ENCODE data around the gene ACTMAP. TPM values are rescaled to one million over a fixed set of nuclear protein-coding genes. Genes with fewer than 3 reads are reported as not detected.

ACTMAP gene
- polyA plus RNA-seq, 1 of the 3 experiments (the other 2 are of a cell fraction): 6.4 TPM

DNA sequence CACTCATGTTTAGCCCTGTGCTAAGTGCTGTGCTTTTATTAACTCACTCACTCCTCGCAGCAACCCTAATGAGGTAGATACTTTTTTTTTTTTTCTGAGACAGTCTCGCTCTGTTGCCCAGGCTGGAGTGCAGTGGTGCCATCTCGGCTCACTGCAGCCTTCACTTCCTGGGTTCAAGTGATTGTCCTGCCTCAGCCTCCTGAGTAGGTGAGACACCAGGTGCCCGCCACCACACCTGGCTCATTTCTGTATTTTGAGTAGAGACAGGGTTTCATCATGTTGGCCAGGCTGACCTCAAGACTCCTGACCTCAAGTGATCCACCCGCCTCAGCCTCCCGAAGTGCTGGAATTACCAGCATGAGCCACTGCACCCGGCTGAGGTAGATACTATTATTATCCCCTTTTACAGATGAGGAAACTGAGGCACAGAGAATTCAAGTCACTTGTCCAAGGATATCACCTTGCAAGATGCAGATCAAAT lies 30.8 kb downstream of the ACTMAP start:
- Histone ChIP-seq H3K4me3 (ENCODE audit: low read depth in 2 of 2, low read length in 1 of 2) (peak overlapping the region; percentile 70 to 80; a peak in 3 of 4 replicates), H3K79me2 (ENCODE audit: insufficient read depth) (peaks cover 73% of the 10 kb centered on the region)

DNA sequence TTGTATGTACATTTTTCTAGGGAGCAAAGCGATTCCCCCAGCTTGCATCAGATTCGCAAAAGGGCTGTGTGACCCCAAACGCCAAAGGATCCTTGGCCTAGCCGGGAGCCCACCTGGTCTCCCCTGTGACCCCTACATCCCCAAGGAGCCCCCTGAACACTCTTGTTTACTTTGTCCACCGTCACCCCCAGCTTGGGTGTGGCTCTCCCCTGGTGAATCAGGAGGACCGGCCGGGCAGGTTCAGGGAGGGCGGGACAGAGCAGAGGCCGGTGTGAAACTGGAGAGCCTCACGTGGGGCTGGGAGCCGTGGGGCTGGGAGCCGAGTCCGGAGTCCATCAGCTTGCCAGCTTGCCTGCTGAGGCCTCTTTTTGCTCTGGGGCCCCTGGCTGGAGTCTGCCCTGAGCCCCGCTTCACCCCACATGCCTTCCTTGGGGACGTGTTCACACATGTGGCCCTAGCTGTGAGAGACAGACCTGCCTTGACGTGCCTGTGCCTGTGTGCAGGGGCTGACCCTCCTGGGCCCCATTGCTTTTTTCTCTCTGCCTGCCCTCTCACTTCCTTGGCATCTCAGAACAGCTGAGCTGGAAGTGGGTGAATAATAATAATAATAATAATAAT lies 31.4 kb downstream of the ACTMAP start:
- peaks cover 5% of the 10 kb centered on the region; the same call in 1 of the 2 replicates for H4K20me1 ChIP-seq (ENCODE audit: insufficient read depth)
- H3K4me3 ChIP-seq (ENCODE audit: low read depth in 2 of 2, low read length in 1 of 2): peak overlapping the region; percentile 70 to 80
- WGBS (ENCODE audit: low lambda C conversion rate): 46% methylated on average over 8 of the region's 16 CpGs
- TF ChIP-seq SMC3 (IDR thresholded peaks at IDR 0.05; ENCODE audit: low read depth, low read length) (no peak), MEF2A (IDR thresholded peaks at IDR 0.05; ENCODE audit: borderline replicate concordance, low read depth) (no peak), YY1 (IDR thresholded peaks at IDR 0.05; ENCODE audit: low read depth) (no peak)
- TF ChIP-seq, protein P1, sequence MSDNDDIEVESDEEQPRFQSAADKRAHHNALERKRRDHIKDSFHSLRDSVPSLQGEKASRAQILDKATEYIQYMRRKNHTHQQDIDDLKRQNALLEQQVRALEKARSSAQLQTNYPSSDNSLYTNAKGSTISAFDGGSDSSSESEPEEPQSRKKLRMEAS (IDR thresholded peaks at IDR 0.05; ENCODE audit: low read depth): peak; percentile 37; the same call in 1 of the 2 replicates
- TF ChIP-seq, protein P2, sequence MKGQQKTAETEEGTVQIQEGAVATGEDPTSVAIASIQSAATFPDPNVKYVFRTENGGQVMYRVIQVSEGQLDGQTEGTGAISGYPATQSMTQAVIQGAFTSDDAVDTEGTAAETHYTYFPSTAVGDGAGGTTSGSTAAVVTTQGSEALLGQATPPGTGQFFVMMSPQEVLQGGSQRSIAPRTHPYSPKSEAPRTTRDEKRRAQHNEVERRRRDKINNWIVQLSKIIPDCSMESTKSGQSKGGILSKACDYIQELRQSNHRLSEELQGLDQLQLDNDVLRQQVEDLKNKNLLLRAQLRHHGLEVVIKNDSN (IDR thresholded peaks at IDR 0.05; ENCODE audit: borderline replicate concordance, low read depth): peak; percentile 50; the same call in 1 of the 2 replicates
- peak overlapping the region; percentile 35 to 100; a peak in 2 of 4 replicates for H3K27ac ChIP-seq (ENCODE audit: low read depth in 2 of 2, low read length in 1 of 2)
- no peaks in the 10 kb centered on the region for H3K27me3 ChIP-seq (ENCODE audit: insufficient read depth)
- H3K79me2 ChIP-seq (ENCODE audit: insufficient read depth): peaks cover 72% of the 10 kb centered on the region
- no peaks in the 10 kb centered on the region for H3K9me2 ChIP-seq
- DNase-seq: no peak
- ChIA-PET POLR2A (interaction anchor here (0.6 kb wide), 1 partner anchor 15 kb away, joined by 3 read pairs; no protein-coding TSS in a partner anchor), CTCF (interaction anchor here (0.9 kb wide), 1 partner anchor 60 kb away, joined by 3 read pairs; no protein-coding TSS in a partner anchor)
- peaks cover 8 to 35% of the 10 kb centered on the region in 2 experiments; a peak in 1 of 4 replicates for H3K4me1 ChIP-seq (ENCODE audit: control insufficient read depth in 1 of 2, insufficient read depth in 2 of 2, low read depth in 1 of 2, low read length in 1 of 2)
- H3K9me3 ChIP-seq: no peaks in the 10 kb centered on the region
- peak overlapping the region; percentile 98 for H3K9ac ChIP-seq
- peak overlapping the region; percentile 89 for H3K4me2 ChIP-seq
- peaks cover 17% of the 10 kb centered on the region for H3F3A ChIP-seq (replicated peaks; ENCODE audit: insufficient read depth)
- H3K36me3 ChIP-seq (replicated peaks in 1 of 2; ENCODE audit: control insufficient read depth in 1 of 2, insufficient read depth in 2 of 2, low read length in 1 of 2): peaks cover 0 to 8% of the 10 kb centered on the region in 2 experiments
- no peak overlapping the region for H2AFZ ChIP-seq (ENCODE audit: low read depth)

More for the DNA sequence above, 30.8 kb downstream of the ACTMAP start:
- Histone ChIP-seq H3F3A (replicated peaks; ENCODE audit: insufficient read depth) (peaks cover 17% of the 10 kb centered on the region), H4K20me1 (ENCODE audit: insufficient read depth) (peaks cover 7% of the 10 kb centered on the region; the same call in 1 of the 2 replicates), H3K4me1 (ENCODE audit: control insufficient read depth in 1 of 2, insufficient read depth in 2 of 2, low read depth in 1 of 2, low read length in 1 of 2) (peaks cover 8 to 30% of the 10 kb centered on the region in 2 experiments; a peak in 1 of 4 replicates), H3K27me3 (ENCODE audit: insufficient read depth) (no peaks in the 10 kb centered on the region), H3K9me3 (no peaks in the 10 kb centered on the region), H3K9me2 (no peaks in the 10 kb centered on the region), H3K4me2 (peak overlapping the region; percentile 89), H3K36me3 (replicated peaks in 1 of 2; ENCODE audit: control insufficient read depth in 1 of 2, insufficient read depth in 2 of 2, low read length in 1 of 2) (peaks cover 0 to 13% of the 10 kb centered on the region in 2 experiments), H3K27ac (ENCODE audit: low read depth in 2 of 2, low read length in 1 of 2) (no peak overlapping the region), H3K9ac (peak overlapping the region; percentile 98; the same call in 1 of the 2 replicates), H2AFZ (ENCODE audit: low read depth) (no peak overlapping the region)
- ChIA-PET POLR2A (interaction anchor here (0.6 kb wide), 1 partner anchor 15 kb away, joined by 3 read pairs; no protein-coding TSS in a partner anchor), CTCF (no interaction called here)
- no peak for DNase-seq
- 83% methylated on average over 7 of the region's 7 CpGs for WGBS (ENCODE audit: low lambda C conversion rate)
- TF ChIP-seq MXI1 (IDR thresholded peaks at IDR 0.05; ENCODE audit: low read depth, low read length) (no peak), RAD21 (IDR thresholded peaks at IDR 0.05; ENCODE audit: low read length) (no peak), TCF12 (IDR thresholded peaks at IDR 0.05) (no peak)
- TF ChIP-seq, protein P1 (IDR thresholded peaks at IDR 0.05; ENCODE audit: low read depth): no peak
- TF ChIP-seq, protein P2 (IDR thresholded peaks at IDR 0.05; ENCODE audit: borderline replicate concordance, low read depth): no peak
- TF ChIP-seq, protein P3, sequence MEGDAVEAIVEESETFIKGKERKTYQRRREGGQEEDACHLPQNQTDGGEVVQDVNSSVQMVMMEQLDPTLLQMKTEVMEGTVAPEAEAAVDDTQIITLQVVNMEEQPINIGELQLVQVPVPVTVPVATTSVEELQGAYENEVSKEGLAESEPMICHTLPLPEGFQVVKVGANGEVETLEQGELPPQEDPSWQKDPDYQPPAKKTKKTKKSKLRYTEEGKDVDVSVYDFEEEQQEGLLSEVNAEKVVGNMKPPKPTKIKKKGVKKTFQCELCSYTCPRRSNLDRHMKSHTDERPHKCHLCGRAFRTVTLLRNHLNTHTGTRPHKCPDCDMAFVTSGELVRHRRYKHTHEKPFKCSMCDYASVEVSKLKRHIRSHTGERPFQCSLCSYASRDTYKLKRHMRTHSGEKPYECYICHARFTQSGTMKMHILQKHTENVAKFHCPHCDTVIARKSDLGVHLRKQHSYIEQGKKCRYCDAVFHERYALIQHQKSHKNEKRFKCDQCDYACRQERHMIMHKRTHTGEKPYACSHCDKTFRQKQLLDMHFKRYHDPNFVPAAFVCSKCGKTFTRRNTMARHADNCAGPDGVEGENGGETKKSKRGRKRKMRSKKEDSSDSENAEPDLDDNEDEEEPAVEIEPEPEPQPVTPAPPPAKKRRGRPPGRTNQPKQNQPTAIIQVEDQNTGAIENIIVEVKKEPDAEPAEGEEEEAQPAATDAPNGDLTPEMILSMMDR (IDR thresholded peaks at IDR 0.05): no peak

Measured in SK-N-SH (cell line).